ENCODE results near the gene NT5C3A.

The NT5C3A gene

GRCh38 chr7:33043501-33044400, 18.8 kb downstream of the NT5C3A start:
- no peak for DNase-seq (ENCODE audit: low read depth)
- H3K4me3 ChIP-seq (ENCODE audit: low read length): no peak overlapping the region
- TF ChIP-seq CTCF (conservative IDR thresholded peaks at IDR 0.05; ENCODE audit: low read depth, low read length): no peak

GRCh38 chr7:33041631-33042428, 20.7 kb downstream of the NT5C3A start:
- TF ChIP-seq CTCF (conservative IDR thresholded peaks at IDR 0.05; ENCODE audit: low read depth, low read length): no peak
- no peak for DNase-seq (ENCODE audit: low read depth)
- H3K4me3 ChIP-seq (ENCODE audit: low read length): no peak overlapping the region

GRCh38 chr7:33040803-33041516, 21.6 kb downstream of the NT5C3A start:
- H3K4me3 ChIP-seq (ENCODE audit: low read length): no peak overlapping the region
- DNase-seq (ENCODE audit: low read depth): no peak
- no peak for TF ChIP-seq CTCF (conservative IDR thresholded peaks at IDR 0.05; ENCODE audit: low read depth, low read length)

- TF ChIP-seq CTCF (conservative IDR thresholded peaks at IDR 0.05; ENCODE audit: low read depth, low read length): no peak
- no peak for DNase-seq (ENCODE audit: low read depth)
- no peak overlapping the region for H3K4me3 ChIP-seq (ENCODE audit: low read length)
These were observed 22.7 kb downstream of the NT5C3A start for GRCh38 chr7:33039903-33040292.

GRCh38 chr7:33039257-33039902, 23.2 kb downstream of the NT5C3A start:
- DNase-seq (ENCODE audit: low read depth): no peak
- no peak for TF ChIP-seq CTCF (conservative IDR thresholded peaks at IDR 0.05; ENCODE audit: low read depth, low read length)
- no peak overlapping the region for H3K4me3 ChIP-seq (ENCODE audit: low read length)

GRCh38 chr7:33038639-33039038, 23.9 kb downstream of the NT5C3A start:
- H3K4me3 ChIP-seq (ENCODE audit: low read length): no peak overlapping the region
- DNase-seq (ENCODE audit: low read depth): no peak
- TF ChIP-seq CTCF (conservative IDR thresholded peaks at IDR 0.05; ENCODE audit: low read depth, low read length): no peak

All from retinal pigment epithelial cell (primary cell).